A549 (cell line): Measurements from ENCODE around the gene DOK6. TPM values are rescaled to one million over a fixed set of nuclear protein-coding genes. Genes with fewer than 3 reads are reported as not detected.
A peak's percentile ranks its signal among the peaks of the same experiment; 100 is the strongest.

ENCODE experiments used
- ATAC-seq, 2 experiments: fragments of 200-7000 bp in 1 of 2; fragments of >200 bp in 1 of 2; cut with Nextera tagmentation in 1 of 2; cut with Tn5 transposase in 1 of 2; 3 replicates each; pipeline versions ENCODE4 v1.8.0 to v1.9.1; 2018 to 2020; ENCODE audit warnings: mild to moderate bottlenecking in 1 of 2, moderate library complexity in 1 of 2
- CTCF ChIA-PET: fragments of 300-600 bp; sonication (Branson Sonifier 250); formaldehyde crosslinking; extraction: SDS; loops from one replicate; lab custom pipeline; 2021; ENCODE audit warnings: antibody characterized with exemption, inconsistent platforms; lab: Yijun Ruan, JAX
- POLR2A ChIA-PET: fragments of 350-600 bp; formaldehyde crosslinking; extraction: SDS; loops from one replicate; lab custom pipeline; 2021; ENCODE audit warnings: antibody characterized with exemption, inconsistent platforms; lab: Yijun Ruan, JAX
- DNase-seq, 2 experiments: peaks; one replicate each; pipeline versions ENCODE4 v3.0.0 to v3.0.0-alpha.2; 2011 to 2016; ENCODE audit warnings: low read depth in 1 of 2, low spot score in 1 of 2
- FAIRE-seq: peaks from 2 replicates; lab custom pipeline; 2011; peaks lifted over from hg19 to GRCh38; lab: Jason Lieb, UNC
- H3K27ac ChIP-seq, 2 experiments: fragments of >200 bp; sonication (Bioruptor Twin); formaldehyde crosslinking; 3 replicates each; pipeline ENCODE4 v1.5.1; 2016 to 2017
- H3K4me1 ChIP-seq: fragments of >200 bp; sonication (Bioruptor Twin); formaldehyde crosslinking; 3 replicates; pipeline ENCODE4 v1.6.1; 2016
- H3K4me2 ChIP-seq: fragments of >200 bp; sonication (Bioruptor Twin); formaldehyde crosslinking; 3 replicates; pipeline ENCODE4 v1.6.1; 2016
- H3K4me3 ChIP-seq: fragments of >200 bp; sonication (Bioruptor Twin); formaldehyde crosslinking; 3 replicates; pipeline ENCODE4 v1.5.1; 2016
- H3K9me3 ChIP-seq: fragments of >200 bp; sonication (Bioruptor Twin); formaldehyde crosslinking; 3 replicates; pipeline ENCODE4 v1.6.1; 2016
- BHLHE40 ChIP-seq: IDR thresholded peaks from 2 replicates; pipeline ENCODE4 v1.6.1; 2012; ENCODE audit warnings: low read depth, low read length, inconsistent platforms
- CEBPB ChIP-seq, 2 experiments: fragments of >200 bp in 1 of 2; sonication (Bioruptor Twin) in 1 of 2; formaldehyde crosslinking in 1 of 2; IDR thresholded peaks; 2 replicates each; pipeline ENCODE4 v1.6.1; 2012 to 2016
- EP300 ChIP-seq, 2 experiments: fragments of >200 bp; sonication (Bioruptor Twin); formaldehyde crosslinking; IDR thresholded peaks; 2 replicates in 1 of 2; 3 replicates in 1 of 2; pipeline ENCODE4 v1.6.1; 2016 to 2017
- ESRRA ChIP-seq: fragments of 150-350 bp; IDR thresholded peaks from 2 replicates; pipeline ENCODE4 v1.6.1; 2014; ENCODE audit warnings: mild to moderate bottlenecking, low read length, borderline replicate concordance
- FOSB ChIP-seq: fragments of 250-450 bp; sonication (Bioruptor Pico); IDR thresholded peaks from 2 replicates; pipeline ENCODE4 v1.5.0; 2020; ENCODE audit warnings: mild to moderate bottlenecking, moderate library complexity
- HDAC2 ChIP-seq: fragments of 200-600 bp; sonication (generic); IDR thresholded peaks from 2 replicates; pipeline ENCODE4 v1.6.1; 2016
- HEYL ChIP-seq: fragments of 250-450 bp; sonication (Bioruptor Pico); IDR thresholded peaks from 2 replicates; pipeline ENCODE4 v1.8.0; 2021; ENCODE audit warnings: mild to moderate bottlenecking, moderate library complexity
- KDM5A ChIP-seq: fragments of 200-600 bp; sonication (generic); IDR thresholded peaks from 2 replicates; pipeline ENCODE4 v1.6.1; 2016; ENCODE audit warnings: antibody characterized with exemption, mild to moderate bottlenecking
- MAZ ChIP-seq: fragments of 150-350 bp; IDR thresholded peaks from 2 replicates; pipeline ENCODE4 v1.6.1; 2014; ENCODE audit warnings: antibody characterized with exemption, low read depth, low read length, borderline replicate concordance
- NPAS2 ChIP-seq: fragments of 250-450 bp; sonication (Bioruptor Pico); IDR thresholded peaks from 2 replicates; pipeline ENCODE4 v1.8.0; 2022; ENCODE audit warnings: mild to moderate bottlenecking, moderate library complexity, borderline replicate concordance
- RAD21 ChIP-seq, 2 experiments: fragments of >200 bp in 1 of 2; sonication (Bioruptor Twin) in 1 of 2; formaldehyde crosslinking in 1 of 2; IDR thresholded peaks in 1 of 2; conservative IDR thresholded peaks in 1 of 2; 2 replicates in 1 of 2; 3 replicates in 1 of 2; pipeline ENCODE4 v1.6.1; 2012 to 2018; ENCODE audit warnings: inconsistent platforms in 1 of 2
- RCOR1 ChIP-seq: fragments of 150-350 bp; IDR thresholded peaks from 2 replicates; pipeline ENCODE4 v1.6.1; 2014; ENCODE audit warnings: antibody characterized with exemption, low read length, low read depth
- ZSCAN20 ChIP-seq: fragments of 250-450 bp; sonication (Bioruptor Pico); IDR thresholded peaks from 2 replicates; pipeline ENCODE4 v1.8.0; 2022; ENCODE audit warnings: mild to moderate bottlenecking, moderate library complexity
- WGBS: methylation state at CpG from one replicate; pipeline ENCODE4 v1.1.6; 2017; ENCODE audit errors: missing lambda C conversion rate; 5-methylcytosine and 5-hydroxymethylcytosine counted together
- polyA plus RNA-seq, 4 experiments: library from polyadenylated mRNA; depleted of rRNA in 3 of 4; stranded (reverse); fragments of >200 nt; fragmentation: RNase III in 1 of 4; extraction: RNeasy Plus Mini Kit Qiagen cat#74134 plus additional on column Dnase treatment in 1 of 4; gene quantifications; 2 replicates in 3 of 4; 3 replicates in 1 of 4; pipeline ENCODE4 v1.2.3, GENCODE V29; 2011 to 2017
- TF ChIP-seq, protein P1 (sequence below): fragments of >200 bp; sonication (Bioruptor Twin); formaldehyde crosslinking; IDR thresholded peaks from 3 replicates; pipeline ENCODE4 v1.6.1; 2016
- TF ChIP-seq, protein P2 (sequence below): fragments of >200 bp; sonication (Bioruptor Twin); formaldehyde crosslinking; IDR thresholded peaks from 2 replicates; pipeline ENCODE4 v1.6.1; 2016
- TF ChIP-seq, protein P3 (sequence below): IDR thresholded peaks from 2 replicates; pipeline ENCODE4 v1.6.1; 2012
- TF ChIP-seq, protein P4 (sequence below): IDR thresholded peaks from 2 replicates; pipeline ENCODE4 v1.6.1; 2012
- TF ChIP-seq, protein P5 (sequence below): fragments of 250-450 bp; sonication (Bioruptor Pico); IDR thresholded peaks from 2 replicates; pipeline ENCODE4 v1.5.0; 2021; ENCODE audit warnings: mild to moderate bottlenecking, moderate library complexity, borderline replicate concordance

DOK6 gene
- polyA plus RNA-seq, 2 of the 4 experiments (the other 2 are of a cell fraction): not detected

DNA sequence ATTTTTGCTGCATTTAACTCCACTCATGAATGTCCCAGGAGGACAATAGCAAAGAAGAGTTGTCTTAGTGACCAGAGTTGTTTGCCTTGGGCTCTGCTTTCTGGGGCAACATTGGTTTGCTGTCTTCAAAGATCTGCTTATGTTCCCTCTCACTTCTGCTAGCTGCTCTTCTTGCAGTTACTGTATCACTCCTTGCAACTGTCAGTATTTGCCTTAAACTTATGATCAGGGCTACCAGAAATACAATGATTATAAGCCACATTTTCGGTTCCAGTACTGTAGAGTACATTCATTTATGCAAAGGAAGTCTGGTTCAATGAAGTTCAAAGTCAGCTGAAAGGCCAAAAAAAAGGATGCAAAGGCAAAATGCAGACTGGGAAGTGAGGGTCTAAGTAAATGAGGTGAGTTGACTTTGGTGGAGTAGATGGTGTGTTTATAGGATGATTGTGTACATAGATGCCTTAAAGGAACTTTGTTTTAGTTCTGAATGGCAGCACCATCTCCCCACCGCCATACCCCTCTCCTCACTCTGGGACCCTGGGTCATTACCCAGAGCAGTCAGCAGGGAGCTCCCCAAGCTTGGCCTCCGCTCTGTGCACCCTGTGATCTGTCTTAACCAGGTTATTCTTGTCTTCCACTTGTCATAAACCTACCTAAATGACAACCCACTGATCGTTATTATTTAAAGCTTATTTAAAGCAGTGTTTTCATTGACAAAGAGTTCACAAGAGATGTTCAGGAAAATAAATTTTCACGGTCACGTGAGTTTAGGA lies 236.0 kb downstream of the DOK6 start:
- POLR2A ChIA-PET: no interaction called here

DNA sequence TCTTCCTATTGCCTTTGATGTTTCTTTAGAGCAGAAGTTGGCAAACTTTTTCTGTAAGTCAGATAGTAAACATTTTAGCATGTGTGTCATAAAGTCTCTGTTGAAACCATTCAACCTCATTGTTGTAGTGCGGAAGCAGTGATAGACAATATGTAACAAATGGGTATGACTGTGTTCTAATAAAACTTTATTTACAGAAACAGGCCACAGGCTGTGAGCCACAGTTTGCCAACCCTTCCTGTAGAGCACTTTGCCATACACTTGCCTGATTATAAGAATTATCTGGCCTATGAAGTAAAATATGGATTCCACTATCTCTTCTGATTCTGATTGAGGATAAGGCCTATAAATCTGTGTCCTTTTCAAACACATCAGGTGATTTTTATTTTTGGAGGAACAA lies 237.4 kb downstream of the DOK6 start:
- H3K4me2 ChIP-seq: no peak overlapping the region
- no peak for FAIRE-seq
- no peak for ATAC-seq
- TF ChIP-seq ESRRA: no peak
- TF ChIP-seq, protein P1, sequence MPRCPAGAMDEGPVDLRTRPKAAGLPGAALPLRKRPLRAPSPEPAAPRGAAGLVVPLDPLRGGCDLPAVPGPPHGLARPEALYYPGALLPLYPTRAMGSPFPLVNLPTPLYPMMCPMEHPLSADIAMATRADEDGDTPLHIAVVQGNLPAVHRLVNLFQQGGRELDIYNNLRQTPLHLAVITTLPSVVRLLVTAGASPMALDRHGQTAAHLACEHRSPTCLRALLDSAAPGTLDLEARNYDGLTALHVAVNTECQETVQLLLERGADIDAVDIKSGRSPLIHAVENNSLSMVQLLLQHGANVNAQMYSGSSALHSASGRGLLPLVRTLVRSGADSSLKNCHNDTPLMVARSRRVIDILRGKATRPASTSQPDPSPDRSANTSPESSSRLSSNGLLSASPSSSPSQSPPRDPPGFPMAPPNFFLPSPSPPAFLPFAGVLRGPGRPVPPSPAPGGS: no peak
- no peak for TF ChIP-seq BHLHE40
- no peak for TF ChIP-seq MAZ
- no peak for TF ChIP-seq NPAS2 (CRISPR knock-in tag)
- TF ChIP-seq, protein P2, sequence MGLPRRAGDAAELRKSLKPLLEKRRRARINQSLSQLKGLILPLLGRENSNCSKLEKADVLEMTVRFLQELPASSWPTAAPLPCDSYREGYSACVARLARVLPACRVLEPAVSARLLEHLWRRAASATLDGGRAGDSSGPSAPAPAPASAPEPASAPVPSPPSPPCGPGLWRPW: no peak
- TF ChIP-seq, protein P3, sequence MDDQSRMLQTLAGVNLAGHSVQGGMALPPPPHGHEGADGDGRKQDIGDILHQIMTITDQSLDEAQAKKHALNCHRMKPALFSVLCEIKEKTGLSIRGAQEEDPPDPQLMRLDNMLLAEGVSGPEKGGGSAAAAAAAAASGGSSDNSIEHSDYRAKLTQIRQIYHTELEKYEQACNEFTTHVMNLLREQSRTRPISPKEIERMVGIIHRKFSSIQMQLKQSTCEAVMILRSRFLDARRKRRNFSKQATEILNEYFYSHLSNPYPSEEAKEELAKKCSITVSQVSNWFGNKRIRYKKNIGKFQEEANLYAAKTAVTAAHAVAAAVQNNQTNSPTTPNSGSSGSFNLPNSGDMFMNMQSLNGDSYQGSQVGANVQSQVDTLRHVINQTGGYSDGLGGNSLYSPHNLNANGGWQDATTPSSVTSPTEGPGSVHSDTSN: no peak
- TF ChIP-seq, protein P4, sequence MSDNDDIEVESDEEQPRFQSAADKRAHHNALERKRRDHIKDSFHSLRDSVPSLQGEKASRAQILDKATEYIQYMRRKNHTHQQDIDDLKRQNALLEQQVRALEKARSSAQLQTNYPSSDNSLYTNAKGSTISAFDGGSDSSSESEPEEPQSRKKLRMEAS: no peak
- no peak for TF ChIP-seq CEBPB (IDR thresholded peaks at IDR 0.05)
- TF ChIP-seq, protein P5, sequence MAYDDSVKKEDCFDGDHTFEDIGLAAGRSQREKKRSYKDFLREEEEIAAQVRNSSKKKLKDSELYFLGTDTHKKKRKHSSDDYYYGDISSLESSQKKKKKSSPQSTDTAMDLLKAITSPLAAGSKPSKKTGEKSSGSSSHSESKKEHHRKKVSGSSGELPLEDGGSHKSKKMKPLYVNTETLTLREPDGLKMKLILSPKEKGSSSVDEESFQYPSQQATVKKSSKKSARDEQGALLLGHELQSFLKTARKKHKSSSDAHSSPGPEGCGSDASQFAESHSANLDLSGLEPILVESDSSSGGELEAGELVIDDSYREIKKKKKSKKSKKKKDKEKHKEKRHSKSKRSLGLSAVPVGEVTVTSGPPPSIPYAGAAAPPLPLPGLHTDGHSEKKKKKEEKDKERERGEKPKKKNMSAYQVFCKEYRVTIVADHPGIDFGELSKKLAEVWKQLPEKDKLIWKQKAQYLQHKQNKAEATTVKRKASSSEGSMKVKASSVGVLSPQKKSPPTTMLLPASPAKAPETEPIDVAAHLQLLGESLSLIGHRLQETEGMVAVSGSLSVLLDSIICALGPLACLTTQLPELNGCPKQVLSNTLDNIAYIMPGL (CRISPR knock-in tag): no peak
- no peak for TF ChIP-seq KDM5A
- no peak for TF ChIP-seq FOSB (CRISPR knock-in tag)
- TF ChIP-seq RCOR1: no peak
- no peak for TF ChIP-seq ZSCAN20 (CRISPR knock-in tag)
- TF ChIP-seq HDAC2: no peak
- no peak overlapping the region for H3K4me3 ChIP-seq
- DNase-seq: no peak
- no peak overlapping the region for H3K27ac ChIP-seq
- CTCF ChIA-PET: interaction anchor here (0.6 kb wide), 1 partner anchor 907 kb away, joined by 3 read pairs; no protein-coding TSS in a partner anchor
- H3K9me3 ChIP-seq: no peaks in the 10 kb centered on the region
- WGBS: 56% methylated on average over 1 of the region's 1 CpG
- POLR2A ChIA-PET: no interaction called here
- H3K4me1 ChIP-seq: no peaks in the 10 kb centered on the region

More for the DNA sequence above, 236.0 kb downstream of the DOK6 start:
- no peaks in the 10 kb centered on the region for H3K9me3 ChIP-seq
- no peak for FAIRE-seq
- TF ChIP-seq FOSB (CRISPR knock-in tag) (no peak), EP300 (IDR thresholded peaks at IDR 0.05) (no peak), HEYL (CRISPR knock-in tag) (no peak), RAD21 (conservative IDR thresholded peaks at IDR 0.05 in 1 of 2, IDR thresholded peaks at IDR 0.05 in 1 of 2) (peak in 1 of 2 experiments; percentile 41; a peak in 2 of 5 replicates), ESRRA (no peak)
- CTCF ChIA-PET: interaction anchor here (1.1 kb wide), 1 partner anchor 370 kb away, joined by 3 read pairs; no protein-coding TSS in a partner anchor
- no peaks in the 10 kb centered on the region for H3K4me1 ChIP-seq
- WGBS: 41% methylated on average over 6 of the region's 6 CpGs
- peak in 1 of 2 experiments; percentile 64; a peak in 2 of 6 replicates for ATAC-seq
- DNase-seq: no peak
- H3K27ac ChIP-seq: no peak overlapping the region
- no peak overlapping the region for H3K4me2 ChIP-seq
- no peak overlapping the region for H3K4me3 ChIP-seq
